ENCODE data around the gene RNF167. TPM values are rescaled to one million over a fixed set of nuclear protein-coding genes. Genes with fewer than 3 reads are reported as not detected.

Gene RNF167
- 78.9 TPM for total RNA-seq

GRCh38 chr17:4939796-4940554, at the start of gene RNF167, which contains the start of gene SLC25A11:
RNF167 (plus strand) TSS chr17:4940268; CDS start chr17:4940910, 642 bp downstream.
SLC25A11 (minus strand) TSS chr17:4940046; CDS start chr17:4939910, 136 bp downstream.
- ATAC-seq (peak; percentile 91), DNase-seq (ENCODE audit: low spot score) (peak; percentile 97)

- ATAC-seq, result no peak
- no peak for DNase-seq (ENCODE audit: low spot score)
Observed at GRCh38 chr17:4891411-4892410, 48.4 kb upstream of the RNF167 start.

DNA sequence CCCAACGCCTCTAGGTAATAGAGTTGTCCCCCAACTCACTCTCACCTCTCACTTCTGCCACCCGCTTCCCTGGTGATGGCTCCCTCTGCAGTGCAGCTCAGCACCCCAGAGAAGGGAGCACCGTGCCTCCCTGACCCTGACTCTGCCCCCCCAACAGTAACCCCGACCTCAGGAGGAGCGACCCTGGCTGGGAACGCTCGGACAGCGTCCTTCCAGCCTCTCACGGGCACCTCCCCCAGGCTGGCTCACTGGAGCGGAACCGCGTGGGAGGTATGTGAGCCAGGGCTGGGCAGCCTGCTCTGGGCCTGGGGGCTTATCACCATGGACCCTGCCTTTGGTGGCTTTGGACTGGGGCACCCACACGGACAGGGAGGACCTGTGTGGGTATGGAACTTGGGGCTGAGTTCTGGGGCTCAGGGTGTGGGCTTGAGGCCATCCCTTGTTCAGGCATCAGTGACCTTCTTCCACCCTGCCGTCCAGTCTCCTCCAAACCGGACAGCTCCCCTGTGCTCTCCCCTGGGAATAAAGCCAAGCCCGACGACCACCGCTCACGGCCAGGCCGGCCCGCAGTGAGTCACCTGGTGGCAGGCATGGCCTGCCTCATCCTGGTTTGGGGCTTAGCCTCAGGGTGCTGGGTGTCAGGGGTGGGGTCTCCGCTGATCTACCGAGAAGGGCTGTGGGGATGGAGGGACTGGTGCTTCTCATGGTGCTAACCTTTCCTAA, 47.4 kb upstream of the RNF167 start:
- no peak for DNase-seq (ENCODE audit: low spot score)

GRCh38 chr17:4893272-4893671, 46.8 kb upstream of the RNF167 start:
- no peak for ATAC-seq
- DNase-seq (ENCODE audit: low spot score), result no peak

More for the DNA sequence above, 47.4 kb upstream of the RNF167 start:
- no peak for ATAC-seq

- ATAC-seq (no peak), DNase-seq (ENCODE audit: low spot score) (no peak)
Observed at GRCh38 chr17:4893721-4894560, 46.1 kb upstream of the RNF167 start.

DNA sequence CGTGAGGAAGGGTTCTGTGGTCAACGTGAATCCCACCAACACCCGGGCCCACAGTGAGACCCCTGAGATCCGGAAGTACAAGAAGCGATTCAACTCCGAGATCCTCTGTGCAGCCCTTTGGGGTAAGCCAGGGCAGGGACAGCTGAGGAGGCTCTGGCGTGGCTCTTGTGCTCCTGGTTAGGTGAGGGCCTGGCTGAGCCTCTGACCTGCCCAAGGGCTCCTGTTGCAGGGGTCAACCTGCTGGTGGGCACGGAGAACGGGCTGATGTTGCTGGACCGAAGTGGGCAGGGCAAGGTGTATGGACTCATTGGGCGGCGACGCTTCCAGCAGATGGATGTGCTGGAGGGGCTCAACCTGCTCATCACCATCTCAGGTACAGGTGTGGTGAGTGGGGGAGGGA, 44.9 kb upstream of the RNF167 start:
- ATAC-seq (no peak), DNase-seq (ENCODE audit: low spot score) (no peak)

DNA sequence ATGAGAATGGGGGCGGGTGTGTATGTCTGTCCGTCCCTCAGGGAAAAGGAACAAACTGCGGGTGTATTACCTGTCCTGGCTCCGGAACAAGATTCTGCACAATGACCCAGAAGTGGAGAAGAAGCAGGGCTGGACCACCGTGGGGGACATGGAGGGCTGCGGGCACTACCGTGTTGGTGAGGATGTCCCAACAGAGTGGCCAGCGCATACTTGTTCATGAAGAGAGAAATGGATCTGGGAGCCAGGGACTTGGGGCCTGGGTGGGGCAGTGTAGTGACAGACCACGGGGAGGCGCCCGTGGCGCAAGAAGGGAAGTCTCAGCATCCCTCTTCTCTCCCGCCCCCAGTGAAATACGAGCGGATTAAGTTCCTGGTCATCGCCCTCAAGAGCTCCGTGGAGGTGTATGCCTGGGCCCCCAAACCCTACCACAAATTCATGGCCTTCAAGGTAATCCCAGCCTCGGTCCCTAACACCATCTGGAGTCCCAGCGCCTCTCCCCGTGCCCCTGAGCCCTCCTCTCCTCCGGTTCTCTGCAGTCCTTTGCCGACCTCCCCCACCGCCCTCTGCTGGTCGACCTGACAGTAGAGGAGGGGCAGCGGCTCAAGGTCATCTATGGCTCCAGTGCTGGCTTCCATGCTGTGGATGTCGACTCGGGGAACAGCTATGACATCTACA, 44.3 kb upstream of the RNF167 start:
- no peak for DNase-seq (ENCODE audit: low spot score)
- no peak for ATAC-seq

DNA sequence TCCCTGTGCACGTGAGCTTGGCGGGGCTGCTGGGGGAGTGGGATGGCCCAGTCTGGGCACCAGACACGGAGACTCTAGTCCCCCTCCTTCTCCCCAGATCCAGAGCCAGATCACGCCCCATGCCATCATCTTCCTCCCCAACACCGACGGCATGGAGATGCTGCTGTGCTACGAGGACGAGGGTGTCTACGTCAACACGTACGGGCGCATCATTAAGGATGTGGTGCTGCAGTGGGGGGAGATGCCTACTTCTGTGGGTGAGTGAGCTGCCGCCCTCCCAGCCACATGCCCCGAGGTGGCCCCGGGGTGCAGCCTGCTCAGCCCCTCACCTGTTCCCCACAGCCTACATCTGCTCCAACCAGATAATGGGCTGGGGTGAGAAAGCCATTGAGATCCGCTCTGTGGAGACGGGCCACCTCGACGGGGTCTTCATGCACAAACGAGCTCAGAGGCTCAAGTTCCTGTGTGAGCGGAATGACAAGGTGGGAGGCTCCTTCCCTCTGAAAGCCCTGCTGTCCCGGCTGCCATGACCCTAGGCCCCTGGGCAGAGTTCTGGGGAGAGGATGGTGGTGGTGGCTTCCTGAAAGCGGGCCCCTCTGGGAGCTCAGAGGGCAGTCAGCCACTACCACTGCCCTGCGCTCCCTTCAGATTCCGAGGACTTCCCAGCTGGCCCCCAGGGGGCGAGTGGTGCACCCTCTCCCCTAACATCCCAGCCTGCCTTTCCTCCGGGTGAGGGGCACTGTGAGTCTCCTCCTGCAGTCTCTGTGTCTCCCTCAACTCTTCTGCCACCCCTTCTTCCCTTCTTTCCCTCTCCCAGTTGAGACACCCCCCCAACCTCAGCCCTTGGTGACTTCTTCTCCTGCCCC, 43.5 kb upstream of the RNF167 start:
- DNase-seq (ENCODE audit: low spot score), result no peak

GRCh38 chr17:4897198-4897687, 42.8 kb upstream of the RNF167 start:
- DNase-seq (ENCODE audit: low spot score) (no peak), ATAC-seq (no peak)

More for the DNA sequence above, 43.5 kb upstream of the RNF167 start:
- ATAC-seq, result no peak

- DNase-seq (ENCODE audit: low spot score) (no peak), ATAC-seq (no peak)
Observed at GRCh38 chr17:4897785-4898184, 42.3 kb upstream of the RNF167 start.

DNA sequence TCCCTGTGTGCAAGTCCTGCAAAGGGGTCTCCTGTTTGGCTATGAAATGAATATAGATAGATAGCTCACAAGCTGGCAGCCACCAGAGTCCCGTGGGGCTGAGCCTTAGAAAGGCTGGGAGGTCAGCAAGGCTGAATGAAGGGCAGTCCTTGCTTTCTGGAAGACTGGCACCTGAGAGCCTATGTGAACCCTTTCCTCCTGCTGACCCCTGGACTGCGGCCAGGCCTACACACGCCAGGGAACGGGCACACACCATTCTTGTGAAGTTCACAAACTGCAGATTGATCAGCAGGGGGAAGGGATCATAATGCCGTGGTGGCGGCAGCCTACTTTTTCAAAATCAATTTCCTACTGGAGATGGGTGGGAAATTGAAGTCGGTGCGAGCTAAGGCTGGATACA, 41.7 kb upstream of the RNF167 start:
- peak; percentile 88 for DNase-seq (ENCODE audit: low spot score)

GRCh38 chr17:4898927-4899326, 41.1 kb upstream of the RNF167 start:
- peak; percentile 65 for DNase-seq (ENCODE audit: low spot score)
- ATAC-seq, result peak; percentile 16

More for the DNA sequence above, 41.7 kb upstream of the RNF167 start:
- peak; percentile 65 for ATAC-seq

DNA sequence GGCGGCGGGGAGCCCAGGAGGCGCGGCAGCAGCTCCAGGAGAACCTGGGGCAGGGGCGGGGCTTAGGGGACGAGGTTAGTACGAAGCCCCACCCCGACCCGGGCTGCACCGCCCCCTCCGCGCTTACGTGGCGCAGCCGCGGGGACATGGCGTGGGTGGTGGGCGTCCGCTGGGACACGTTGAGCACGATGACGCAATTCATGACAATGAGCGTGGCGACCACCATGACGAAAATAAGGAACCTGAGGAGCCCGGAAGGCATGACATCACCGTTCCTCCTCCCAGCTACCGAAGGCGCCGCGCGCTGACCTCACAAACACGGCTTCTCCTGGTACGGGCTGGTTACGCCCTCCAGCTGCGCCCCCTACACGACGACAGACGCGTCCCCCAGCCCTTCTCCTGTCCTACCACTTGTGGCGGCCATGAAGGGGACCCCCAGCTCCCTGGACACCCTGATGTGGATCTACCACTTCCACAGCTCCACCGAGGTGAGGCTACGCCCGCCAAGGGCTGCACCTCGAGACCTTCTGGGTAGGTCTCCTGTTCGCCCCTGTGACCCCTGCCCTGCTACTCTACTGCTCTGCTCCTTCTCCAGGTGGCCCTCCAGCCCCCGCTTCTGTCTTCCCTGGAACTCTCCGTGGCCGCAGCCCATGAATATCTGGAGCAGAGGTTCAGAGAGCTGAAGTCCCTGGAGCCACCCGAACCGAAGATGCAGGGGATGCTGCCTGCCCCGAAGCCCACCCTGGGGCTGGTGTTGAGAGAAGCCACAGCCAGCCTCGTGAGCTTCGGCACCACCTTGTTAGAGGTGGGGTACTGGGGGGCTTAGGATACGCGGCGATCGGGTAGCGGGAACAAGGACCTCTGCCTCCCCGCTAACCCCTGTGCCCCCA, 40.5 kb upstream of the RNF167 start, which contains the start of gene C17orf107:
Gene C17orf107, plus strand, starts transcription at position 196 of the 890 bp plus-strand sequence. Its CDS starts 227 bp downstream, at position 423.
- peak; percentile 78 for ATAC-seq
- DNase-seq (ENCODE audit: low spot score), result peak; percentile 89

- no peak for DNase-seq (ENCODE audit: low spot score)
- no peak for ATAC-seq
Observed at GRCh38 chr17:4900231-4901107, 39.6 kb upstream of the RNF167 start.

DNA sequence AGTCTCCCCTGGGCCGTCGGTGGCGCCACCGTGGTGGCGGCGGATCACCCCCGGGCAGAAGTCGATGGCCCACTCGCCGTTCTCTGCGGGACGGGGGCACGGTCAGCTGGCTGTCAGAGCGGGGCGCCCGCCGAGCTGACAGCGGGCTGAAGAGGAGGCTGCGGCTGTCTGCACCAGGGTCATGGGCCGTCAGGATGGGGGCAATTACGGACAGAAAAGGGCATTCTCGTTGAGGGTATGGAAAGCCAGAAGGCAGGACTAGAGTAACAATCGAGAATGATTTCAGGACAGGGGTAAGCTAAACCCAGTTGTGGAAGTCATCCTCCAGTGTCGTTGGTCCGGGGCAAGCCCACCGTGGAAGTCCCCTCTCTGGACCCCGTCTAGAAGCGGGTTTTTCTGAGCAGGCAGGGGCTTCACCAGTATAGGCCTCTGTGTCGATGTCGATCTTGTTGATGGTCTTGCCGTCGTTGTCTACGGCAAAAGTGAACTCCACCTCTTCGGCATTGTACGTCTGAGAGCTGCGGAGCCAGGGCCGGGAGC, 38.9 kb upstream of the RNF167 start:
- ATAC-seq, result no peak
- no peak for DNase-seq (ENCODE audit: low spot score)
